Upper lobe of left lung (tissue), 6 donors: ENCODE results near the gene SDE2. TPM values are rescaled to one million over a fixed set of nuclear protein-coding genes. Genes with fewer than 3 reads are reported as not detected.

Experiments
- ATAC-seq, 2 donors: fragments of 200-7000 bp; cut with Tn5 transposase; one replicate each; pipeline ENCODE4 v1.9.1; 2022; ENCODE audit warnings: mild to moderate bottlenecking in 2 of 2, moderate library complexity in 2 of 2; ENCODE audit not compliant: low FRiP score in 2 of 2
- DNase-seq, 2 donors: peaks; one replicate each; pipeline ENCODE4 v3.0.0-alpha.2; 2019 to 2020
- H3K27ac ChIP-seq, 4 donors: fragments of 200-600 bp; sonication (generic); one replicate each; pipeline ENCODE4 v1.5.1; 2016 to 2019
- H3K27me3 ChIP-seq, 4 donors: fragments of 200-600 bp; sonication (generic); one replicate each; pipeline ENCODE4 v1.5.1; 2017 to 2019
- H3K36me3 ChIP-seq, 4 donors: fragments of 200-600 bp; sonication (generic); one replicate each; pipeline ENCODE4 v1.5.1; 2016 to 2019
- H3K4me1 ChIP-seq, 4 donors: fragments of 200-600 bp; sonication (generic); one replicate each; pipeline ENCODE4 v1.5.1; 2018 to 2019
- H3K4me3 ChIP-seq, 4 donors: fragments of 200-600 bp; sonication (generic); one replicate each; pipeline ENCODE4 v1.5.1; 2017 to 2019; ENCODE audit warnings: mild to moderate bottlenecking in 2 of 4, moderate library complexity in 1 of 4
- H3K9me3 ChIP-seq, 4 donors: fragments of 200-600 bp; sonication (generic); one replicate each; pipeline ENCODE4 v1.5.1; 2018 to 2019
- CTCF ChIP-seq, 6 experiments: fragments of 450-650 bp in 4 of 6; fragments of 200-600 bp in 2 of 6; sonication (generic) in 2 of 6; IDR thresholded peaks; one replicate each; pipeline ENCODE4 v1.5.1; 2016 to 2019; ENCODE audit warnings: antibody characterized with exemption in 6 of 6
- EP300 ChIP-seq, 4 donors: sonication (generic); formaldehyde crosslinking; IDR thresholded peaks; one replicate each; pipeline ENCODE4 v1.5.1; 2017; ENCODE audit warnings: antibody characterized with exemption in 4 of 4, control low read depth in 2 of 4
- POLR2A ChIP-seq, 4 donors: fragments of 450-650 bp; IDR thresholded peaks; one replicate each; pipeline ENCODE4 v1.5.1; 2016 to 2017; ENCODE audit warnings: antibody characterized with exemption in 4 of 4, mild to moderate bottlenecking in 2 of 4
- POLR2AphosphoS5 ChIP-seq, 2 donors: sonication (generic); formaldehyde crosslinking; IDR thresholded peaks; one replicate each; pipeline ENCODE4 v1.5.1; 2017; ENCODE audit warnings: antibody characterized with exemption in 2 of 2
- WGBS, 2 donors: methylation state at CpG; one replicate each; pipeline ENCODE4 v1.1.5; 2017 to 2018; 5-methylcytosine and 5-hydroxymethylcytosine counted together
- total RNA-seq, 6 donors: library from RNA; depleted of rRNA in 4 of 6; stranded (reverse); fragments of >200 nt in 4 of 6; gene quantifications; one replicate each; pipeline versions ENCODE4 v1.1.0 to v1.2.1, GENCODE V29; 2016 to 2021
- donor health status: DM: no; HTN: no; CAD: no; lungs with moderate emphysema.
- donor health status: DM: no; HTN: yes; CAD: no; lungs with severe emphysema.

Gene SDE2
- total RNA-seq, 6 donors from 2014 or later, result 12.1 to 27.8 (median 18.3) TPM

- TF ChIP-seq POLR2A (IDR thresholded peaks at IDR 0.05), result no peak
- no peak for TF ChIP-seq POLR2AphosphoS5 (IDR thresholded peaks at IDR 0.05)
- no peak for TF ChIP-seq EP300 (IDR thresholded peaks at IDR 0.05)
- no peak for TF ChIP-seq CTCF (IDR thresholded peaks at IDR 0.05)
- no peak overlapping the region for H3K4me3 ChIP-seq
- WGBS, 2 donors, result 67 to 78% methylated on average over 4 of the region's 4 CpGs
- peaks cover 12 to 19% (median 17%) of the 10 kb centered on the region in 4 donors for H3K4me1 ChIP-seq
- H3K36me3 ChIP-seq, result no peaks in the 10 kb centered on the region
- no peak for ATAC-seq
- no peaks in the 10 kb centered on the region for H3K9me3 ChIP-seq
- no peaks in the 10 kb centered on the region for H3K27me3 ChIP-seq
- H3K27ac ChIP-seq, result no peak overlapping the region
- no peak for DNase-seq
Observed at GRCh38 chr1:225945564-225945963, 53.6 kb downstream of the SDE2 start.

GRCh38 chr1:225944951-225945350 lies 54.2 kb downstream of the SDE2 start:
- Histone ChIP-seq H3K36me3 (no peaks in the 10 kb centered on the region), H3K27ac (no peak overlapping the region), H3K9me3 (no peaks in the 10 kb centered on the region), H3K27me3 (no peaks in the 10 kb centered on the region), H3K4me3 (no peak overlapping the region), H3K4me1 (peaks cover 13 to 22% (median 20%) of the 10 kb centered on the region in 4 donors)
- ATAC-seq (peak in 1 of 2 donors; percentile 37), DNase-seq (peak in 1 of 2 donors; percentile 40)
- WGBS, 2 donors, result 71 to 100% methylated on average over 2 to 7 of the region's 7 CpGs
- TF ChIP-seq POLR2AphosphoS5 (IDR thresholded peaks at IDR 0.05), result no peak
- TF ChIP-seq CTCF (IDR thresholded peaks at IDR 0.05), result no peak
- TF ChIP-seq POLR2A (IDR thresholded peaks at IDR 0.05), result no peak
- TF ChIP-seq EP300 (IDR thresholded peaks at IDR 0.05), result no peak

- 74 to 92% methylated on average over 2 of the region's 2 CpGs for WGBS, 2 donors
- ATAC-seq (no peak), DNase-seq (no peak)
- TF ChIP-seq POLR2A (IDR thresholded peaks at IDR 0.05) (no peak), CTCF (IDR thresholded peaks at IDR 0.05) (no peak), POLR2AphosphoS5 (IDR thresholded peaks at IDR 0.05) (no peak), EP300 (IDR thresholded peaks at IDR 0.05) (no peak)
- Histone ChIP-seq H3K27ac (no peak overlapping the region), H3K4me3 (no peak overlapping the region), H3K9me3 (no peaks in the 10 kb centered on the region), H3K4me1 (peaks cover 13 to 24% (median 21%) of the 10 kb centered on the region in 4 donors), H3K27me3 (no peaks in the 10 kb centered on the region), H3K36me3 (no peaks in the 10 kb centered on the region)
Observed at GRCh38 chr1:225944387-225944786, 54.8 kb downstream of the SDE2 start.

GRCh38 chr1:225943582-225943981 lies 55.6 kb downstream of the SDE2 start:
- Histone ChIP-seq H3K4me1 (peaks cover 13 to 24% (median 21%) of the 10 kb centered on the region in 4 donors), H3K27ac (no peak overlapping the region), H3K9me3 (no peaks in the 10 kb centered on the region), H3K36me3 (no peaks in the 10 kb centered on the region), H3K4me3 (no peak overlapping the region), H3K27me3 (no peaks in the 10 kb centered on the region)
- DNase-seq, result no peak
- ATAC-seq, result no peak
- TF ChIP-seq CTCF (IDR thresholded peaks at IDR 0.05), result no peak
- no peak for TF ChIP-seq POLR2AphosphoS5 (IDR thresholded peaks at IDR 0.05)
- TF ChIP-seq EP300 (IDR thresholded peaks at IDR 0.05), result no peak
- no peak for TF ChIP-seq POLR2A (IDR thresholded peaks at IDR 0.05)
- 84 to 86% methylated on average over 4 of the region's 4 CpGs for WGBS, 2 donors

GRCh38 chr1:225942574-225942973 lies 56.6 kb downstream of the SDE2 start:
- 65 to 77% methylated on average over 6 to 7 of the region's 7 CpGs for WGBS, 2 donors
- Histone ChIP-seq H3K4me1 (peaks cover 13 to 24% (median 21%) of the 10 kb centered on the region in 4 donors), H3K4me3 (no peak overlapping the region), H3K9me3 (no peaks in the 10 kb centered on the region), H3K27me3 (no peaks in the 10 kb centered on the region), H3K36me3 (no peaks in the 10 kb centered on the region), H3K27ac (no peak overlapping the region)
- ATAC-seq, result no peak
- no peak for TF ChIP-seq CTCF (IDR thresholded peaks at IDR 0.05)
- TF ChIP-seq POLR2AphosphoS5 (IDR thresholded peaks at IDR 0.05), result no peak
- no peak for TF ChIP-seq POLR2A (IDR thresholded peaks at IDR 0.05)
- no peak for TF ChIP-seq EP300 (IDR thresholded peaks at IDR 0.05)
- no peak for DNase-seq
